A673 (cell line): ENCODE results near the gene LHFPL2. TPM values are rescaled to one million over a fixed set of nuclear protein-coding genes. Genes with fewer than 3 reads are reported as not detected.

ENCODE experiments used
- BruUV-seq: library from RNA; stranded (reverse); fragments of 400-500 nt; replicated peaks from 2 replicates; lab custom pipeline; 2021; lab: Mats Ljungman, UMichigan
- CTCF ChIA-PET: fragments of 300-600 bp; sonication (Branson Sonifier 250); formaldehyde crosslinking; loops from one replicate; lab custom pipeline; 2022; ENCODE audit warnings: antibody characterized with exemption; lab: Charles Lee
- POLR2A ChIA-PET: fragments of 300-600 bp; sonication (Branson Sonifier 250); formaldehyde crosslinking; loops from one replicate; lab custom pipeline; 2022; ENCODE audit warnings: antibody characterized with exemption; ENCODE audit not compliant: low non-redundant PET; lab: Charles Lee
- DNase-seq: peaks from one replicate; pipeline ENCODE4 v3.0.0-alpha.2; 2015; ENCODE audit warnings: low spot score
- H3K27ac ChIP-seq: fragments of 200-600 bp; sonication (generic); 2 replicates; pipeline ENCODE4 v1.5.1; 2016; ENCODE audit warnings: mixed run types, low read depth, mild to moderate bottlenecking, mixed read lengths, antibody characterized with exemption, low read length; ENCODE audit not compliant: poor library complexity, severe bottlenecking
- H3K27me3 ChIP-seq: fragments of 200-600 bp; sonication (generic); replicated peaks from 2 replicates; pipeline ENCODE4 v1.6.1; 2017; ENCODE audit warnings: mixed run types, low read depth, mild to moderate bottlenecking, mixed read lengths, antibody characterized with exemption, low read length; ENCODE audit not compliant: insufficient read depth, poor library complexity
- H3K36me3 ChIP-seq: fragments of 200-600 bp; sonication (generic); 2 replicates; pipeline ENCODE4 v1.6.1; 2016; ENCODE audit warnings: mixed run types, mild to moderate bottlenecking, mixed read lengths, antibody characterized with exemption, low read length; ENCODE audit not compliant: insufficient read depth, poor library complexity, severe bottlenecking
- H3K4me1 ChIP-seq: fragments of 200-600 bp; sonication (generic); 2 replicates; pipeline ENCODE4 v1.6.1; 2017; ENCODE audit warnings: mixed run types, mild to moderate bottlenecking, mixed read lengths, antibody characterized with exemption, low read length; ENCODE audit not compliant: insufficient read depth, poor library complexity, severe bottlenecking
- H3K4me3 ChIP-seq: fragments of 200-600 bp; sonication (generic); 2 replicates; pipeline ENCODE4 v1.5.1; 2016; ENCODE audit warnings: low read depth, mixed run types, mild to moderate bottlenecking, mixed read lengths, low read length; ENCODE audit not compliant: poor library complexity, severe bottlenecking
- H3K9me3 ChIP-seq: fragments of 200-600 bp; sonication (generic); 2 replicates; pipeline ENCODE4 v1.6.1; 2016; ENCODE audit warnings: mixed run types, low read depth, mild to moderate bottlenecking, mixed read lengths, antibody characterized with exemption, low read length; ENCODE audit not compliant: poor library complexity, severe bottlenecking
- CTCF ChIP-seq: fragments of 300-800, 200-600 bp; sonication (generic); conservative IDR thresholded peaks from 2 replicates; pipeline ENCODE4 v1.5.1; 2017; ENCODE audit warnings: low read depth, mild to moderate bottlenecking, antibody characterized with exemption, low read length, moderate library complexity, mixed read lengths
- EZH2 ChIP-seq: fragments of 200-600 bp; sonication (generic); IDR thresholded peaks from 2 replicates; pipeline ENCODE4 v1.6.1; 2017; ENCODE audit warnings: borderline replicate concordance, low read depth, mild to moderate bottlenecking, mixed read lengths, antibody characterized with exemption, low read length; ENCODE audit not compliant: poor library complexity, severe bottlenecking
- intact Hi-C: fragments of 100-400 bp; cut with micrococcal nuclease; formaldehyde crosslinking; loops from one replicate; pipeline ENCODE4 v1.10.0; 2022; ENCODE audit not compliant: unreplicated experiment
- total RNA-seq: library from RNA; stranded (reverse); gene quantifications from 2 replicates; pipeline ENCODE4 v1.2.3, GENCODE V29; 2021

LHFPL2 gene
- total RNA-seq, 1 experiment from 2014 or later = 6.2 TPM

GRCh38 chr5:78519198-78519941 is 129.2 kb downstream of the LHFPL2 start:
- Histone ChIP-seq H3K36me3 (no peaks in the 10 kb centered on the region), H3K27me3 (no peaks in the 10 kb centered on the region), H3K9me3 (no peaks in the 10 kb centered on the region), H3K27ac (no peak overlapping the region), H3K4me1 (no peaks in the 10 kb centered on the region), H3K4me3 (no peak overlapping the region)
- TF ChIP-seq EZH2 = no peak
- TF ChIP-seq CTCF = no peak
- no TSS peak for BruUV-seq
- POLR2A ChIA-PET = no interaction called here
- no peak for DNase-seq
- intact Hi-C loops = no loop called here
- CTCF ChIA-PET = no interaction called here

GRCh38 chr5:78518365-78519197 is 130.0 kb downstream of the LHFPL2 start:
- Histone ChIP-seq H3K27me3 (no peaks in the 10 kb centered on the region), H3K27ac (no peak overlapping the region), H3K4me3 (no peak overlapping the region), H3K4me1 (no peaks in the 10 kb centered on the region), H3K36me3 (no peaks in the 10 kb centered on the region), H3K9me3 (no peaks in the 10 kb centered on the region)
- DNase-seq = no peak
- intact Hi-C loops = no loop called here
- TF ChIP-seq CTCF (no peak), EZH2 (no peak)
- ChIA-PET POLR2A (no interaction called here), CTCF (no interaction called here)
- no TSS peak for BruUV-seq

DNA sequence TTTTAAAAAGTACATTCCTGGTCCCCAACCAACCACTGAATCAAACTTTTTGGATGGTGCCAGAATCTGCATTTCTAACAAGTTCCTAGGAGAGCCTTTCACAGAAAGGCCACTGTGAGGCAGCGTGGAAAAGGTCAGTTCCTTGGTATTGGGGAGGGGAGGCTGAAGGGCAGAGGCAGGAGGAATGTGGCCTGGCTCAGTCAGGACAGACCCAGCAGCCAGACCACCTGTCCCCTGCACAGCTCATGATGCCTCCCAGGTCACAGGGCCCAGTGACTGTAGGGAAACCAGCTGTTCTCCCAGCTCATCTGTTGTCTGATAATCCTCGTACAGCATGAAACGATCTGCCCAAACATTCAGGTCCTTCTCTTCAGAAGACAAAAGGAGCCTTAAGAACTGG is 132.9 kb downstream of the LHFPL2 start:
- ChIA-PET POLR2A (no interaction called here), CTCF (no interaction called here)
- TF ChIP-seq EZH2 (no peak), CTCF (no peak)
- Histone ChIP-seq H3K27ac (no peak overlapping the region), H3K4me1 (no peaks in the 10 kb centered on the region), H3K36me3 (no peaks in the 10 kb centered on the region), H3K9me3 (no peaks in the 10 kb centered on the region), H3K27me3 (no peaks in the 10 kb centered on the region), H3K4me3 (no peak overlapping the region)
- BruUV-seq = no TSS peak
- intact Hi-C loops = no loop called here
- no peak for DNase-seq
